K562 (cell line): Measurements from ENCODE around the gene ARFGEF2. TPM values are rescaled to one million over a fixed set of nuclear protein-coding genes. Genes with fewer than 3 reads are reported as not detected.
A peak's percentile ranks its signal among the peaks of the same experiment; 100 is the strongest.

Source experiments
- C11orf30 ChIP-seq: fragments of 450-650 bp; IDR thresholded peaks from 2 replicates; pipeline ENCODE4 v1.6.1; 2016; ENCODE audit warnings: low read depth, mild to moderate bottlenecking
- CCAR2 ChIP-seq: fragments of 200-400 bp; formaldehyde crosslinking; IDR thresholded peaks from 2 replicates; pipeline ENCODE4 v1.6.1; 2017; ENCODE audit warnings: mild to moderate bottlenecking, low read depth, low read length
- CREM ChIP-seq: IDR thresholded peaks from 2 replicates; pipeline ENCODE4 v1.6.1; 2014; ENCODE audit warnings: antibody characterized with exemption, low read depth
- GTF2F1 ChIP-seq: IDR thresholded peaks from 2 replicates; pipeline ENCODE4 v1.6.1; 2011; ENCODE audit warnings: low read depth, low read length, improper control_type of control experiment
- MTA3 ChIP-seq: fragments of 450-650 bp; formaldehyde crosslinking; IDR thresholded peaks from 2 replicates; pipeline ENCODE4 v1.6.1; 2017; ENCODE audit warnings: mild to moderate bottlenecking, borderline replicate concordance
- MYNN ChIP-seq, 2 experiments: sonication (generic); formaldehyde crosslinking in 1 of 2; IDR thresholded peaks; 2 replicates each; pipeline versions ENCODE4 v1.5.0 to v1.6.1; 2016 to 2020; ENCODE audit warnings: antibody characterized with exemption in 1 of 2, missing genetic modification reagents in 1 of 2
- PHF20 ChIP-seq: fragments of 450-650 bp; IDR thresholded peaks from 2 replicates; pipeline ENCODE4 v1.6.1; 2018; ENCODE audit not compliant: partially characterized antibody
- SAFB2 ChIP-seq: fragments of 200-400 bp; formaldehyde crosslinking; IDR thresholded peaks from 2 replicates; pipeline ENCODE4 v1.6.1; 2018; ENCODE audit warnings: borderline replicate concordance, low read length, low read depth, moderate library complexity; ENCODE audit not compliant: severe bottlenecking
- SRSF1 ChIP-seq: fragments of 200-400 bp; formaldehyde crosslinking; IDR thresholded peaks from 2 replicates; pipeline ENCODE4 v1.6.1; 2017; ENCODE audit warnings: mild to moderate bottlenecking, low read depth, low read length, moderate library complexity
- TARDBP ChIP-seq: fragments of 450-650 bp; IDR thresholded peaks from 2 replicates; pipeline ENCODE4 v1.6.1; 2016
- ZNF75A ChIP-seq: fragments of 450-650 bp; formaldehyde crosslinking; IDR thresholded peaks from 2 replicates; pipeline ENCODE4 v1.4.0; 2020; ENCODE audit warnings: mild to moderate bottlenecking
- polyA plus RNA-seq, 8 experiments: library from polyadenylated mRNA; depleted of rRNA in 4 of 8; stranded (reverse) in 5 of 8; unstranded in 3 of 8; fragments of >200 nt; fragmentation: Nextera tagmentation in 2 of 8; fragmentation: Illumina TruSeq in 1 of 8; extraction: Ambion mirVana in 2 of 8; extraction: Trizol in 1 of 8; gene quantifications; 2 replicates each; pipeline versions ENCODE4 v1.2.1 to v1.2.3, GENCODE V29; 2011 to 2014; ENCODE audit warnings: inconsistent platforms in 1 of 8, missing spikeins in 1 of 8
- total RNA-seq, 7 experiments: library from RNA; depleted of rRNA in 6 of 7; stranded (reverse); fragments of >200 nt in 6 of 7; fragmentation: Illumina TruSeq in 2 of 7; extraction: Trizol in 2 of 7; gene quantifications; 2 replicates each; pipeline versions ENCODE4 v1.2.1 to v1.2.3, GENCODE V29; 2011 to 2021; ENCODE audit warnings: low replicate concordance in 1 of 7
- TF ChIP-seq, protein P1 (sequence below): sonication (generic); formaldehyde crosslinking; IDR thresholded peaks from 2 replicates; pipeline ENCODE4 v1.4.0; 2020; ENCODE audit warnings: mild to moderate bottlenecking, missing genetic modification reagents
- TF ChIP-seq, protein P2 (sequence below): sonication (generic); formaldehyde crosslinking; IDR thresholded peaks from 2 replicates; pipeline ENCODE4 v1.8.0; 2022; ENCODE audit warnings: mild to moderate bottlenecking, low read depth, missing genetic modification reagents
- TF ChIP-seq, protein P3 (sequence below): fragments of 450-650 bp; IDR thresholded peaks from 2 replicates; pipeline ENCODE4 v1.7.1; 2018; ENCODE audit warnings: mild to moderate bottlenecking, low read depth; ENCODE audit not compliant: partially characterized antibody
- TF ChIP-seq, protein P4 (sequence below): IDR thresholded peaks from 2 replicates; pipeline ENCODE4 v1.6.1; 2014; ENCODE audit warnings: antibody characterized with exemption
- TF ChIP-seq, protein P5 (sequence below): sonication (generic); formaldehyde crosslinking; IDR thresholded peaks from 2 replicates; pipeline ENCODE4 v1.9.0; 2022; ENCODE audit warnings: mild to moderate bottlenecking, missing genetic modification reagents
- TF ChIP-seq, protein P6 (sequence below): fragments of 450-650 bp; IDR thresholded peaks from 2 replicates; pipeline ENCODE4 v1.6.1; 2016; ENCODE audit warnings: antibody characterized with exemption

The ARFGEF2 gene
- total and polyA plus RNA-seq, 9 of the 15 experiments (the other 6 are each of a cell fraction or from before 2014, with no cell fraction given), result 4.2 to 18.8 (median 13.7) TPM

DNA sequence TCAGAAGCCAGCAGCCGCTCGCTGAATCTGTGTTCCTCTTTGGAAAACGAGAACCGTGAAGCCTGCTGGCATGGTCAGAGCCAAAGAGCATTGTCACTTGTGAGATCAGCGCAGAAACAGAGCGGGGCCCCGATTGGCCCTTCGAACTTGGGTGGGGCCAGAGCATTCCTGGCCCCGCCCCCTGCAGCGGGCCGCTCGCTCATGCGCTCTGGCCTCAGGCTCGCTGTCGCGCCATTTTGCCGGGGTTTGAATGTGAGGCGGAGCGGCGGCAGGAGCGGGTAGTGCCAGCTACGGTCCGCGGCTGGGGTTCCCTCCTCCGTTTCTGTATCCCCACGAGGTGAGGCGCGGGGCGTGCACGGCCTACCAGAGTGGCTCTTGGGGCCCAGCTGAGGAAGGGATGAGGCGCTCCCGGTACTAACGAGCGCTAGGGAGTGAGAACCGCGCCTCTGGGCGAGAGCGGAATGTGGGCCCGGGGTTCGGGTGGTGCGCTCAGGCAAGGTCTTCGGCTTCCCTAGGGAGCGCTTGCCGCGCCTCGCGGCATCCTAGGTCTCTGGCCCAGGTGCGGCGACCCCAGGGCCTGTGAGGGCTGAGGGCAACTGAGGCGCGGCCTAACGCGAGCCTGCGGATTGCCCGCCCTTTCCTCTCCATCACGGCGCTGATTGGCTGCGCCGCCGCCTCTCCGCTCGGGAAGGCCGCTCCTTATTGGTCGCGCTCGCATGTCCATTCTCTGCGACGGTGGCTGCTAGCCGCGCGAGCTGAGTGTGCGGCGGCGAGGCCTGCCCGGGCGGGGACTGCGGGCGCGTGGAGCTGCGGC, 124.8 kb downstream of the ARFGEF2 start, which contains the start of gene CSE1L (continued):
- peak; percentile 90 for TF ChIP-seq GTF2F1
- peak; percentile 30 for TF ChIP-seq C11orf30
- peak; percentile 94 for TF ChIP-seq CREM
- peak; percentile 70; the same call in 1 of the 2 replicates for TF ChIP-seq MTA3
- peak; percentile 92; the same call in 1 of the 2 replicates for TF ChIP-seq SRSF1
- TF ChIP-seq, protein P1, sequence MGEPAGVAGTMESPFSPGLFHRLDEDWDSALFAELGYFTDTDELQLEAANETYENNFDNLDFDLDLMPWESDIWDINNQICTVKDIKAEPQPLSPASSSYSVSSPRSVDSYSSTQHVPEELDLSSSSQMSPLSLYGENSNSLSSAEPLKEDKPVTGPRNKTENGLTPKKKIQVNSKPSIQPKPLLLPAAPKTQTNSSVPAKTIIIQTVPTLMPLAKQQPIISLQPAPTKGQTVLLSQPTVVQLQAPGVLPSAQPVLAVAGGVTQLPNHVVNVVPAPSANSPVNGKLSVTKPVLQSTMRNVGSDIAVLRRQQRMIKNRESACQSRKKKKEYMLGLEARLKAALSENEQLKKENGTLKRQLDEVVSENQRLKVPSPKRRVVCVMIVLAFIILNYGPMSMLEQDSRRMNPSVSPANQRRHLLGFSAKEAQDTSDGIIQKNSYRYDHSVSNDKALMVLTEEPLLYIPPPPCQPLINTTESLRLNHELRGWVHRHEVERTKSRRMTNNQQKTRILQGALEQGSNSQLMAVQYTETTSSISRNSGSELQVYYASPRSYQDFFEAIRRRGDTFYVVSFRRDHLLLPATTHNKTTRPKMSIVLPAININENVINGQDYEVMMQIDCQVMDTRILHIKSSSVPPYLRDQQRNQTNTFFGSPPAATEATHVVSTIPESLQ (CRISPR knock-in tag), result peak; percentile 75; the same call in 1 of the 2 replicates
- no peak for TF ChIP-seq SAFB2
- TF ChIP-seq, protein P2, sequence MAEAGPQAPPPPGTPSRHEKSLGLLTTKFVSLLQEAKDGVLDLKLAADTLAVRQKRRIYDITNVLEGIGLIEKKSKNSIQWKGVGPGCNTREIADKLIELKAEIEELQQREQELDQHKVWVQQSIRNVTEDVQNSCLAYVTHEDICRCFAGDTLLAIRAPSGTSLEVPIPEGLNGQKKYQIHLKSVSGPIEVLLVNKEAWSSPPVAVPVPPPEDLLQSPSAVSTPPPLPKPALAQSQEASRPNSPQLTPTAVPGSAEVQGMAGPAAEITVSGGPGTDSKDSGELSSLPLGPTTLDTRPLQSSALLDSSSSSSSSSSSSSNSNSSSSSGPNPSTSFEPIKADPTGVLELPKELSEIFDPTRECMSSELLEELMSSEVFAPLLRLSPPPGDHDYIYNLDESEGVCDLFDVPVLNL (CRISPR knock-in tag), result peak; percentile 80; the same call in 1 of the 2 replicates
- no peak for TF ChIP-seq CCAR2
- no peak for TF ChIP-seq ZNF75A (CRISPR knock-in tag)
- TF ChIP-seq, protein P3, sequence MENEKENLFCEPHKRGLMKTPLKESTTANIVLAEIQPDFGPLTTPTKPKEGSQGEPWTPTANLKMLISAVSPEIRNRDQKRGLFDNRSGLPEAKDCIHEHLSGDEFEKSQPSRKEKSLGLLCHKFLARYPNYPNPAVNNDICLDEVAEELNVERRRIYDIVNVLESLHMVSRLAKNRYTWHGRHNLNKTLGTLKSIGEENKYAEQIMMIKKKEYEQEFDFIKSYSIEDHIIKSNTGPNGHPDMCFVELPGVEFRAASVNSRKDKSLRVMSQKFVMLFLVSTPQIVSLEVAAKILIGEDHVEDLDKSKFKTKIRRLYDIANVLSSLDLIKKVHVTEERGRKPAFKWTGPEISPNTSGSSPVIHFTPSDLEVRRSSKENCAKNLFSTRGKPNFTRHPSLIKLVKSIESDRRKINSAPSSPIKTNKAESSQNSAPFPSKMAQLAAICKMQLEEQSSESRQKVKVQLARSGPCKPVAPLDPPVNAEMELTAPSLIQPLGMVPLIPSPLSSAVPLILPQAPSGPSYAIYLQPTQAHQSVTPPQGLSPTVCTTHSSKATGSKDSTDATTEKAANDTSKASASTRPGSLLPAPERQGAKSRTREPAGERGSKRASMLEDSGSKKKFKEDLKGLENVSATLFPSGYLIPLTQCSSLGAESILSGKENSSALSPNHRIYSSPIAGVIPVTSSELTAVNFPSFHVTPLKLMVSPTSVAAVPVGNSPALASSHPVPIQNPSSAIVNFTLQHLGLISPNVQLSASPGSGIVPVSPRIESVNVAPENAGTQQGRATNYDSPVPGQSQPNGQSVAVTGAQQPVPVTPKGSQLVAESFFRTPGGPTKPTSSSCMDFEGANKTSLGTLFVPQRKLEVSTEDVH, result no peak
- TF ChIP-seq, protein P4, sequence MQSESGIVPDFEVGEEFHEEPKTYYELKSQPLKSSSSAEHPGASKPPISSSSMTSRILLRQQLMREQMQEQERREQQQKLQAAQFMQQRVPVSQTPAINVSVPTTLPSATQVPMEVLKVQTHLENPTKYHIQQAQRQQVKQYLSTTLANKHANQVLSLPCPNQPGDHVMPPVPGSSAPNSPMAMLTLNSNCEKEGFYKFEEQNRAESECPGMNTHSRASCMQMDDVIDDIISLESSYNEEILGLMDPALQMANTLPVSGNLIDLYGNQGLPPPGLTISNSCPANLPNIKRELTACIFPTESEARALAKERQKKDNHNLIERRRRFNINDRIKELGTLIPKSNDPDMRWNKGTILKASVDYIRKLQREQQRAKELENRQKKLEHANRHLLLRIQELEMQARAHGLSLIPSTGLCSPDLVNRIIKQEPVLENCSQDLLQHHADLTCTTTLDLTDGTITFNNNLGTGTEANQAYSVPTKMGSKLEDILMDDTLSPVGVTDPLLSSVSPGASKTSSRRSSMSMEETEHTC, result 0 out of 2 replicates have a peak, but pooled peaks have one; percentile 3
- TF ChIP-seq TARDBP, result peak; percentile 10; the same call in 1 of the 2 replicates
- TF ChIP-seq, protein P5, sequence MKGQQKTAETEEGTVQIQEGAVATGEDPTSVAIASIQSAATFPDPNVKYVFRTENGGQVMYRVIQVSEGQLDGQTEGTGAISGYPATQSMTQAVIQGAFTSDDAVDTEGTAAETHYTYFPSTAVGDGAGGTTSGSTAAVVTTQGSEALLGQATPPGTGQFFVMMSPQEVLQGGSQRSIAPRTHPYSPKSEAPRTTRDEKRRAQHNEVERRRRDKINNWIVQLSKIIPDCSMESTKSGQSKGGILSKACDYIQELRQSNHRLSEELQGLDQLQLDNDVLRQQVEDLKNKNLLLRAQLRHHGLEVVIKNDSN (CRISPR knock-in tag), result peak; percentile 29; the same call in 1 of the 2 replicates
- TF ChIP-seq MYNN (IDR thresholded peaks at IDR 0.05), result 0 out of 2 replicates have a peak, but pooled peaks have one; percentile 24
- TF ChIP-seq MYNN (CRISPR knock-in tag; IDR thresholded peaks at IDR 0.05), result no peak
- TF ChIP-seq PHF20, result peak; percentile 75
- TF ChIP-seq, protein P6, sequence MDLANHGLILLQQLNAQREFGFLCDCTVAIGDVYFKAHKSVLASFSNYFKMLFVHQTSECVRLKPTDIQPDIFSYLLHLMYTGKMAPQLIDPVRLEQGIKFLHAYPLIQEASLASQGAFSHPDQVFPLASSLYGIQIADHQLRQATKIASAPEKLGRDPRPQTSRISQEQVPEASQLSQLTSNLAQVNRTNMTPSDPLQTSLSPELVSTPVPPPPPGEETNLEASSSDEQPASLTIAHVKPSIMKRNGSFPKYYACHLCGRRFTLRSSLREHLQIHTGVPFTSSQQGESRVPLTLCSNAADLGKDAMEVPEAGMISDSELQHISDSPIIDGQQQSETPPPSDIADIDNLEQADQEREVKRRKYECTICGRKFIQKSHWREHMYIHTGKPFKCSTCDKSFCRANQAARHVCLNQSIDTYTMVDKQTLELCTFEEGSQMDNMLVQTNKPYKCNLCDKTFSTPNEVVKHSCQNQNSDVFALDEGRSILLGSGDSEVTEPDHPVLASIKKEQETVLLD, result 0 out of 2 replicates have a peak, but pooled peaks have one; percentile 74
